ENCODE data around the gene SDHC.
A peak's percentile ranks its signal among the peaks of the same experiment; 100 is the strongest.

Gene SDHC, protein sequence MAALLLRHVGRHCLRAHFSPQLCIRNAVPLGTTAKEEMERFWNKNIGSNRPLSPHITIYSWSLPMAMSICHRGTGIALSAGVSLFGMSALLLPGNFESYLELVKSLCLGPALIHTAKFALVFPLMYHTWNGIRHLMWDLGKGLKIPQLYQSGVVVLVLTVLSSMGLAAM

DNA sequence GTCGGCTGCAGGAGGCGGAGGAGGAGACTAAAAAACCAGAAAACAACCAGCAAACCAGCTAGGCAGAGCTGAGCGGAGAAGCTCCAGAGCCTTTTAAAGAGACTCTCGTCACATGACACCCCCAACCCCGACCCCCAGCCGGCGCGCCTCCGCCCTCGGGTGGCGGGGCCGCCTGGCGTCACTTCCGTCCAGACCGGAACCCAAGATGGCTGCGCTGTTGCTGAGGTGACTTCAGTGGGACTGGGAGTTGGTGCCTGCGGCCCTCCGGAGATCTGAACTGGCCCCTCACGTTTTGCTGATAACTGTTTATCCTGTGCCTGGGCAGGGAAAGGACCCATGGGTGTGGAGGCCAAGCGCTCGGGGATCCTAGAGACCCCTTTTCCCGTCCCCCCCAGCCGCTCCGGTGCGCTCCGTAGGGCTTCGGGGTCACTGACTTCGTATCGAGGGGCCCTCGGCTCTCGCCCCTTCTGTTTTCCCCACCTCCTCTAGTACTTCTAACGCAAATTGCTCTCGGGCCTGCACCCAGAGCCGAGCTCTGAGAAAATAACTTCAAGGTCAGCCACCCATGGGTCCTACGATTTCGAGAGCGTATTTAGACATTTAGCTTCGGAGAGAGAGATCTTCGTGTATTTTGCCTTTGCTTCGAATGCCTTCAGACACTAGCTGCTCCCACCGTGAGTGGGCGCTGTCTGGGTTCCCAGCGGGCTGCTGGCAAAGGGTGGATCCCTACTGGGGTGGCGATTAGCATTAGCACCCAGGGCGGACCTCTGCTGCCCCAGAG is at the start of gene SDHC:
Gene SDHC, plus strand, starts transcription at position 181 of the 781 bp plus-strand sequence. Its CDS starts 25 bp downstream, at position 206.
- DNase-seq: peak; percentile 88

GRCh38 chr1:161265305-161265704 is 48.9 kb upstream of the SDHC start:
- no peak for DNase-seq

DNA sequence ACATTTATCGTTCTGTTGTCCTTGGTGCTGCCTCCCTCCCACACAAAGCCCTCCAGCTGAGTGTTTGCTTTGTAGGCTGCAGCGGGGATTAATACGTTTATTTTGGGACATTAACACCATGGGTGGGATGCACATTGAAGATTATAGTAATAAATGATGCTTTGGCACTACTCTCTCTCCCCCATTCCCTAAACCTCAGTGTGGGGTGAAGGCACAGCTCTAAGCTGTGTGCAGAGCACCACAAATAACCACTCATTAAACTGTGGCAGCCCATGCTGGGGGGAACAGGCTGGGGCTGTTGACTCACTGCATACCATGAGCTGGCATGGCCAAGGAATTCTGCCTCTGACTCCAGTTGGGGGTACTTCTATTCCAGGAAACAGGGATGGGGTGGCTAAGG is 48.0 kb upstream of the SDHC start:
- no peak for DNase-seq

- no peak for DNase-seq
Measured at GRCh38 chr1:161266836-161267235, 47.3 kb upstream of the SDHC start.

DNA sequence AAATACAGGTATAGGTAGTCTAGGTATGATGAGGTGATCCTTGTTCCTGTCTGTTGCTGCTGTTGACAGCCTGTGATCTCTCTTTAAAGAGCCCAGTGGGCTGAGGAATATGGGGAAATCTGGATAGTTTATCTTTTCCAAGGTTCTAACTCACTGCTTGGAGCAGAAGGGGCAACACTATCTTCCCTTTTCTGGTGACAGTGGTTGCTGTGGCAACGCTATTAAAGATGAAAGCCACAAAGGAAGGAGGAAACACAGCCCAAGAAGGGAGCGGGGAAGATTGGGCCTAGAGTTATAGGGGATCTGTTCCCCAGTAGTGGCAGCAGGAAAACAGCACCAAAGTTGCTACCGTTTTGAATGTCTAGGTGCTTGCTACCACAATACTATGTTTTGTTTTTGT is 46.9 kb upstream of the SDHC start:
- DNase-seq: no peak

- DNase-seq: no peak
Measured at GRCh38 chr1:161273402-161273801, 40.8 kb upstream of the SDHC start.

GRCh38 chr1:161274874-161275273 is 39.3 kb upstream of the SDHC start:
- DNase-seq: no peak

GRCh38 chr1:161282991-161283390 is 31.2 kb upstream of the SDHC start:
- DNase-seq: no peak

- no peak for DNase-seq
Measured at GRCh38 chr1:161285113-161285512, 29.1 kb upstream of the SDHC start.

DNA sequence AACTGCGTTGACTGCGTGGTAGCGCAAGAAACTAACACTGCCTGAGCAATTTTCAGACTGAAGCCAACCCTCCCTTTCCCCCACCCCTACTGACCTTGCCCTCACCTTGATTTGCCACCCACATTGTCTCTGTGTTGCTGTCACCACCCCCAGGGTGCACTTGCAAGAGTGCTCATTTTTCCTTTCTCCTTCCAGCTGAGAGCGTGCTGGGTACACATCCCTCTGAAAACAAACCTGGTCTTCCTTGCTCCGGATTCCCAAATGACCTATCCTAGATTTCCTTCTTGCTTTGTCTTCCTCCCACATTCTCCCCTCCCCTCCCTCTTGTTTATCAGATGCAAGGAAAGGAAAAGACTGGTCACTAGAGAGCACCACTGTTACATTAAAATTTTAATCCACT is 28.7 kb upstream of the SDHC start:
- DNase-seq: no peak

DNA sequence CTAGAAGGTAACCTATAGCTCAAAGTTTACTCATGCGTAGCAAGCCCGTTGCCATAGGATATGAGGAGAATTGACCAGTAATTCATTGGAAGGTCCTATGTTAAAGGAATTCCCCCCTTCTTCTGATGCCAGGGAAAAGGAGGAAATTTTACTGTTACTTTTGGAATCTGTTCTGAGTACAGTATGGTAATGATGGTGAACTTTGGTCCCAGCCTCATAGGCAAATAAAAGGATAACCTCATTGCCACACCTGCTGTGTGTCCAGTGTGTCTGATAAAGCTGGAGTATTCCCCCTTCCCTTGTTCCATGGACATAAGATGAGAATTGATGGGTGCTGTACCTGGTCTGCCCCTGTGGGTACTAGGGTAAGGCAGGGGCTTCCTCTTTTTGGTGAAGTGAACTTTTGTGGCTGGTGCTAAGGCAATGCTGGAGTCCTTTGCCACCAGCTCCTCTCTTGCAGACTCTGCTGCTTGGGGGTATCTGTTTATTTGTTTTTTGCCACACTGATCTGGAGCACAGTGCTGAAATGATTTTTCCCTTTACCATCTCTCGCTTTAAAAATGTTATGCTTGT is 26.6 kb upstream of the SDHC start:
- DNase-seq: no peak

DNA sequence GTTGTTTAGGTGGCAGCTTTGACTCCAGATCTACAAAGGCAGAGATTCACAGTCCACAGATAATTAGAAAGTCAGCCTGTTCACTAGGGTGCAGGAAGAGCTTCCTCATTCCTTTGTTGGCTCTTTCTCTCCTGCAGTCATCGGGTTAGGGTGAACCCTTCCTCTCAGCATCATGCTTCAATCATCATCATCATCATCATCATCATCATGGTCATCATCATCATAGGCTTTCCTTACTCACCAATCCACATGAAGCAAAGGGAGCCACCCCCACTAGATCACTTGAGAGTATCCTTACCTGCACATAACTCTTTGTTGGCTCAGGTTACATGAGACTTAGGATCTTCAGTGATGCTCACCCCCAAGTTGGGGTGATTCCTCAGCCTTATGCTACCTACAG is 23.4 kb upstream of the SDHC start:
- no peak for DNase-seq

DNA sequence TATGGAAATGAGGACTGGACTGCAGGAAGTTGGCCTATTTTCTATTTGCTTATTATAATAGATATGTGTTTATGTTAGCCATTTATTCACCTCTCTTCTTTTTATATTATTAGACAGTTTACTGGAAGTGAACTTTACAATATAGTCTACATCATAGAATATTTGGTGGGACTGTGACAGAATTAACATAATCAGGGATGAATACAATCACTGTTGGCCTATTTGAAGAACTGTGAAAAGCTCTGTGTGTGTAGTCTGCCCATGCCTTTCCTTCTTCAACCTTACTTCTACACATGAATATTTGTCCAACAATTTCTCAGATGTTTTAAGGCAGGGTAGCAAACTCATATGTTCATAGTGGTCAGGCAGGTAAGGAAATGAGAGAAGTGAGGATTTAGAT is 16.8 kb upstream of the SDHC start:
- no peak for DNase-seq

DNA sequence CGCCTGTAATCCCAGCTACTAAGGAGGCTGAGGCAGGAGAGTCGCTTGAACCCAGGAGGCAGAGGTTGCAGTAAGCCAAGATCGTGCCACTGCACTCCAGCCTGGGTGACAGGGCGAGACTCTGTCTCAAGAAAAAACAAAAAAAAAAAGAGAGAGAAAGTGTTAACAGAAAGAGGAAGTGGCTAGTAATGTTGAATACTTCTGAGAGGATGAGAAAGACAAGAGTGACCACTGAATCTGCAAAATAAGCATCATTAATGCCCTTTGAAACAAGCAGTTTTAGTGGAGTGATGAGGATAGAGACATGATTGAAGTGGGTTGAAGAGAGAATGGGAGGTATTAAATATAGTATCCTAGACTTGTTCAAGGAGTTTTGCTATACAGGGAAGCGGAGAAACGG is 16.1 kb upstream of the SDHC start:
- DNase-seq: no peak

- DNase-seq: no peak
Measured at GRCh38 chr1:161299347-161299746, 14.8 kb upstream of the SDHC start.

GRCh38 chr1:161300478-161300877 is 13.7 kb upstream of the SDHC start:
- DNase-seq: no peak

GRCh38 chr1:161304927-161305866 is 9.0 kb upstream of the SDHC start:
- no peak for DNase-seq

GRCh38 chr1:161305867-161306519 is 8.2 kb upstream of the SDHC start:
- DNase-seq: peak; percentile 80

- peak; percentile 26 for DNase-seq
Measured at GRCh38 chr1:161307230-161307768, 6.9 kb upstream of the SDHC start.

- no peak for DNase-seq
Measured at GRCh38 chr1:161307892-161308638, 6.1 kb upstream of the SDHC start.

GRCh38 chr1:161309868-161310267 is 4.3 kb upstream of the SDHC start, which contains the start of gene MPZ:
MPZ (minus strand) TSS chr1:161309968; CDS start chr1:161309905, 63 bp downstream.
- no peak for DNase-seq

All from hematopoietic multipotent progenitor cell treated with erythropoietin and hydrocortisone succinate and interleukin-3 and kit ligand, for 8 days (in vitro differentiated cells).